PC-3 (cell line): ENCODE data around the gene MAPK4. TPM values are rescaled to one million over a fixed set of nuclear protein-coding genes. Genes with fewer than 3 reads are reported as not detected.

Experiments used
- ATAC-seq: fragments of 200-7000 bp; cut with Tn5 transposase; 2 replicates; pipeline ENCODE4 v1.9.1; 2020; ENCODE audit warnings: mild to moderate bottlenecking, moderate library complexity
- BruUV-seq: library from RNA; stranded (reverse); fragments of 400-500 nt; replicated peaks from 2 replicates; lab custom pipeline; 2021; lab: Mats Ljungman, UMichigan
- CTCF ChIA-PET: fragments of 300-600 bp; sonication (Branson Sonifier 250); formaldehyde crosslinking; loops from one replicate; lab custom pipeline; 2022; ENCODE audit warnings: antibody characterized with exemption; lab: Charles Lee
- POLR2A ChIA-PET: fragments of 300-600 bp; sonication (Branson Sonifier 250); formaldehyde crosslinking; loops from one replicate; lab custom pipeline; 2022; ENCODE audit warnings: antibody characterized with exemption; ENCODE audit not compliant: unreplicated experiment; lab: Charles Lee
- DNase-seq: peaks from one replicate; pipeline ENCODE4 v3.0.0-alpha.2; 2015
- H2AFZ ChIP-seq: fragments of 300-600 bp; sonication (generic); 2 replicates; pipeline ENCODE4 v1.6.0; 2016; ENCODE audit warnings: antibody characterized with exemption, low read length
- H3F3A ChIP-seq: fragments of 300-600 bp; sonication (generic); one replicate; pipeline ENCODE4 v1.6.0; 2017; ENCODE audit warnings: antibody characterized with exemption, low read length, control low read depth, mild to moderate bottlenecking; ENCODE audit not compliant: unreplicated experiment
- H3K27ac ChIP-seq: fragments of 300-600 bp; sonication (generic); 2 replicates; pipeline ENCODE4 v1.5.1; 2016; ENCODE audit warnings: mild to moderate bottlenecking, low read length
- H3K27me3 ChIP-seq: fragments of 300-600 bp; sonication (generic); 2 replicates; pipeline ENCODE4 v1.6.1; 2016; ENCODE audit warnings: low read length, mixed read lengths
- H3K36me3 ChIP-seq: fragments of 300-600 bp; sonication (generic); 2 replicates; pipeline ENCODE4 v1.6.1; 2016; ENCODE audit warnings: low read depth, mixed run types, low read length, mixed read lengths
- H3K4me1 ChIP-seq: fragments of 300-600 bp; sonication (generic); 2 replicates; pipeline ENCODE4 v1.5.1; 2016; ENCODE audit warnings: low read length; ENCODE audit not compliant: insufficient read depth
- H3K4me2 ChIP-seq: fragments of 300-600 bp; sonication (generic); 2 replicates; pipeline ENCODE4 v1.6.0; 2016; ENCODE audit warnings: low read length
- H3K4me3 ChIP-seq: fragments of 300-600 bp; sonication (generic); 2 replicates; pipeline ENCODE4 v1.5.1; 2016; ENCODE audit warnings: mild to moderate bottlenecking, low read length, mixed read lengths
- H3K79me2 ChIP-seq: fragments of 300-600 bp; sonication (generic); 2 replicates; pipeline ENCODE4 v1.6.1; 2017; ENCODE audit warnings: low read length, mixed read lengths
- H3K9ac ChIP-seq: fragments of 300-600 bp; sonication (generic); 2 replicates; pipeline ENCODE4 v1.6.0; 2016; ENCODE audit warnings: mild to moderate bottlenecking, low read length
- H3K9me2 ChIP-seq: fragments of 300-600 bp; sonication (generic); replicated peaks from 2 replicates; pipeline ENCODE4 v1.6.1; 2016; ENCODE audit warnings: mixed run types, low read length, mixed read lengths
- H3K9me3 ChIP-seq: fragments of 300-600 bp; sonication (generic); 2 replicates; pipeline ENCODE4 v1.6.1; 2016; ENCODE audit warnings: low read length, mixed read lengths
- H4K20me1 ChIP-seq: fragments of 300-600 bp; sonication (generic); 2 replicates; pipeline ENCODE4 v1.6.1; 2016; ENCODE audit warnings: low read length, mixed read lengths
- EZH2 ChIP-seq: fragments of 300-600 bp; sonication (generic); IDR thresholded peaks from one replicate; pipeline ENCODE4 v1.6.1; 2017; ENCODE audit warnings: antibody characterized with exemption, mild to moderate bottlenecking, low read length; ENCODE audit not compliant: unreplicated experiment
- EZH2phosphoT487 ChIP-seq: fragments of 300-600 bp; sonication (generic); IDR thresholded peaks from 2 replicates; pipeline ENCODE4 v1.6.1; 2018; ENCODE audit warnings: mild to moderate bottlenecking, antibody characterized with exemption, low read length, borderline replicate concordance
- intact Hi-C: fragments of 100-400 bp; cut with micrococcal nuclease; formaldehyde crosslinking; loops from 2 replicates; pipeline ENCODE4 v1.9.0; 2023
- total RNA-seq: library from RNA; depleted of rRNA; stranded (reverse); fragments of >200 nt; gene quantifications from 2 replicates; pipeline ENCODE4 v1.2.3, GENCODE V29; 2014
- TF ChIP-seq, protein P1 (sequence below): fragments of 300-600 bp; sonication (generic); conservative IDR thresholded peaks from 2 replicates; pipeline ENCODE4 v1.5.1; 2017; ENCODE audit warnings: antibody characterized with exemption, low read depth, mild to moderate bottlenecking, low read length

Gene MAPK4
- total RNA-seq, 1 experiment from 2014 or later, result not detected

DNA sequence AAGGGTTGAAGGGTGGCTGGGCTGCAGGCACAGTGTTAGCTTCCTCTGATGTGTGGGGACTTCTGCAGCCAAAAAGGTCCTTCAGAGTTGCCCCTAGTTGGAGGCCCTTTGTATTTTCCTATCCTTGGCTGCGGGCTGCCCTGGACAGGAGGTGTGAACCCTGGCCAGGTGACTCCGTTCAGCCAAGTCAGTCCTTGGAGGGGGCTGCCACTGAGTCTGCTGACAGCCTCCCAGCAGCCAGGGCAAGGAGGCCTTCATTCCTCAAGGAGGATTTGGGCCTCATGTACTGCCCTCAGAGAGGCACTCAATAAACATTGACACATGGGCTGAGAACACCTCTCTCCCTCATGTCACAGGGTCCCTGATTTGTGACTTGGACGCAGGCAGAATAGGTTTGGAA lies 62.4 kb downstream of the MAPK4 start:
- H3K9me2 ChIP-seq, result no peaks in the 10 kb centered on the region
- no peak overlapping the region for H3K9ac ChIP-seq
- no peaks in the 10 kb centered on the region for H4K20me1 ChIP-seq
- no peak overlapping the region for H2AFZ ChIP-seq
- DNase-seq (no peak), ATAC-seq (no peak)
- H3K27ac ChIP-seq, result no peak overlapping the region
- BruUV-seq, result no TSS peak
- H3K4me1 ChIP-seq, result no peaks in the 10 kb centered on the region
- no peak overlapping the region for H3K4me3 ChIP-seq
- no peaks in the 10 kb centered on the region for H3K9me3 ChIP-seq
- H3K79me2 ChIP-seq, result no peaks in the 10 kb centered on the region
- no peak overlapping the region for H3K4me2 ChIP-seq
- 0 out of 2 replicates have a peak, but pooled peaks cover 5% of the 10 kb centered on the region for H3K27me3 ChIP-seq
- intact Hi-C loops, result no loop called here
- ChIA-PET CTCF (no interaction called here), POLR2A (no interaction called here)
- H3F3A ChIP-seq, result no peaks in the 10 kb centered on the region
- TF ChIP-seq EZH2 (no peak), EZH2phosphoT487 (no peak)
- TF ChIP-seq, protein P1, sequence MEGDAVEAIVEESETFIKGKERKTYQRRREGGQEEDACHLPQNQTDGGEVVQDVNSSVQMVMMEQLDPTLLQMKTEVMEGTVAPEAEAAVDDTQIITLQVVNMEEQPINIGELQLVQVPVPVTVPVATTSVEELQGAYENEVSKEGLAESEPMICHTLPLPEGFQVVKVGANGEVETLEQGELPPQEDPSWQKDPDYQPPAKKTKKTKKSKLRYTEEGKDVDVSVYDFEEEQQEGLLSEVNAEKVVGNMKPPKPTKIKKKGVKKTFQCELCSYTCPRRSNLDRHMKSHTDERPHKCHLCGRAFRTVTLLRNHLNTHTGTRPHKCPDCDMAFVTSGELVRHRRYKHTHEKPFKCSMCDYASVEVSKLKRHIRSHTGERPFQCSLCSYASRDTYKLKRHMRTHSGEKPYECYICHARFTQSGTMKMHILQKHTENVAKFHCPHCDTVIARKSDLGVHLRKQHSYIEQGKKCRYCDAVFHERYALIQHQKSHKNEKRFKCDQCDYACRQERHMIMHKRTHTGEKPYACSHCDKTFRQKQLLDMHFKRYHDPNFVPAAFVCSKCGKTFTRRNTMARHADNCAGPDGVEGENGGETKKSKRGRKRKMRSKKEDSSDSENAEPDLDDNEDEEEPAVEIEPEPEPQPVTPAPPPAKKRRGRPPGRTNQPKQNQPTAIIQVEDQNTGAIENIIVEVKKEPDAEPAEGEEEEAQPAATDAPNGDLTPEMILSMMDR, result no peak
- H3K36me3 ChIP-seq, result no peaks in the 10 kb centered on the region

DNA sequence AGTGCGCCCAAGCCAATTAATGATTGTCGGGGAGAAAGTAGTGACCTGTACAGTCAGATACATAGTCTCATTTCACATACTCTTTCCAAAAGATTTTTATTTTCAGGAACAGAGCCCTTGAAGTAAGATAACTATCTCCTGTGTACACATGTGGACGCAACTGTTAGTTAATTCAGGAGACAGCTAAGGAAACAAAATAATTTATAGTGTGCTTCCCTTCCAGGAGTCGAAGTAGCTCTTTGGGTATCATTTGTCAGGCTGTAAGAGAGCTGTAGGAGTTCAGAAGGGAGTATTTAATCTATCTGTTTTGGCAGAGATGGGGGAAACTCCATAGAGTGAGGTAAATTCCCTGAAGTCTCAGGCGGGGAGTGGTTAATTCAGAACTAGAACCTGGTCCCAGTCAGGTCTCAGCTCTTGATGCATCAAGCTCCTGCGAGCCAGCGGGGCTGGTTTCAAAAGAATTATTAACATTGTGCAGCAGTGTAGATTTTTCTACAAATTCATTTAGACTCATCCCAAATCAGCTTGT lies 63.0 kb downstream of the MAPK4 start:
- no peaks in the 10 kb centered on the region for H3K79me2 ChIP-seq
- H3K9me3 ChIP-seq, result no peaks in the 10 kb centered on the region
- no peak overlapping the region for H3K4me3 ChIP-seq
- H4K20me1 ChIP-seq, result no peaks in the 10 kb centered on the region
- BruUV-seq, result no TSS peak
- TF ChIP-seq EZH2phosphoT487 (no peak), EZH2 (no peak)
- TF ChIP-seq, protein P1, result no peak
- no peaks in the 10 kb centered on the region for H3K27me3 ChIP-seq
- no peaks in the 10 kb centered on the region for H3K9me2 ChIP-seq
- H3K9ac ChIP-seq, result no peak overlapping the region
- no peak for ATAC-seq
- no peaks in the 10 kb centered on the region for H3K4me1 ChIP-seq
- H3F3A ChIP-seq, result no peaks in the 10 kb centered on the region
- H3K4me2 ChIP-seq, result no peak overlapping the region
- no peaks in the 10 kb centered on the region for H3K36me3 ChIP-seq
- H2AFZ ChIP-seq, result no peak overlapping the region
- POLR2A ChIA-PET, result no interaction called here
- CTCF ChIA-PET, result no interaction called here
- no peak for DNase-seq
- intact Hi-C loops, result no loop called here
- no peak overlapping the region for H3K27ac ChIP-seq

DNA sequence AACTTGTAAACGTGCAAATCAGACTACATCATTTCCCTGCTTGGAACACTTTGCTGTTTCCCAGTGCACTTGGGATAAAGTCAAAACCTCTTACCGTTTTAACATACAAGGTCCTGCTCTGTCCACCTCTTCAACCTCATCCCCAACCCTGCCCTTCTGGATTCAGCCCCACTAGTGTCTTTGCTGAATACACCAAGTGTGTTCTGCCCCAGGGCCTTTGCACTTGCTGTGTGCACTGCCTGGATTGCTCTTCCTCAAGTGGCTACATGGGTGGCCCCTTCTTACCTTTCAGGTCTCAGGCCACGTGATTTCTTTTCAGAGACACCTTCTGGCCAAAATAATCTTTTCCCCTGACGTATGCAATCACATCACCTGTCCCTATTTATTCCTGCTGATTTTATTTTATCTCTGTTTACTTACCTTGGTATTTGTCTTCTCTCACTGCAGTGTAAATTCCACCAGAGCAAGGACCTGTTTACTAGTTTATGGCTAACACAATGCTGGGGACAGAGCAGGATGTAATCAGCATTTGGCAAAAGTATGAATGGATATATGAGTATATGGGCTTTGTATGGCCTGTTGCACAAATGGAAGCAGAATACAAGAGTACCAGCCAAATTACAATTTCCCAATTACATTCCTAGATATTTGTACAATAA lies 63.9 kb downstream of the MAPK4 start:
- ChIA-PET CTCF (no interaction called here), POLR2A (no interaction called here)
- Histone ChIP-seq H3K9me2 (no peaks in the 10 kb centered on the region), H3K4me1 (no peaks in the 10 kb centered on the region), H3K36me3 (no peaks in the 10 kb centered on the region), H2AFZ (no peak overlapping the region), H3K4me3 (no peak overlapping the region), H3K4me2 (no peak overlapping the region), H3K27ac (no peak overlapping the region), H4K20me1 (no peaks in the 10 kb centered on the region), H3K9me3 (no peaks in the 10 kb centered on the region), H3K79me2 (no peaks in the 10 kb centered on the region), H3K9ac (no peak overlapping the region), H3K27me3 (no peaks in the 10 kb centered on the region), H3F3A (no peaks in the 10 kb centered on the region)
- TF ChIP-seq EZH2, result no peak
- TF ChIP-seq, protein P1, result no peak
- ATAC-seq (no peak), DNase-seq (no peak)
- BruUV-seq, result no TSS peak
- intact Hi-C loops, result no loop called here
